Vagina (tissue), 2 donors: ENCODE results near the gene ADAM15.

Source experiments
- POLR2A ChIP-seq, 2 donors: fragments of 450-650 bp; IDR thresholded peaks; one replicate each; pipeline ENCODE4 v1.6.1; 2017; ENCODE audit warnings: antibody characterized with exemption in 2 of 2, mild to moderate bottlenecking in 2 of 2, moderate library complexity in 2 of 2
- POLR2AphosphoS5 ChIP-seq, 2 donors: sonication (generic); formaldehyde crosslinking; IDR thresholded peaks; one replicate each; pipeline ENCODE4 v1.9.0; 2017; ENCODE audit warnings: antibody characterized with exemption in 2 of 2, mild to moderate bottlenecking in 2 of 2, low read depth in 1 of 2; ENCODE audit not compliant: insufficient read depth in 1 of 2
- TF ChIP-seq, protein P1 (sequence below), 3 experiments: fragments of 450-650 bp in 2 of 3; fragments of 200-600 bp in 1 of 3; sonication (generic) in 1 of 3; IDR thresholded peaks; one replicate each; pipeline ENCODE4 v1.5.1; 2017 to 2019; ENCODE audit warnings: antibody characterized with exemption in 3 of 3, mild to moderate bottlenecking in 2 of 3, moderate library complexity in 2 of 3

DNA sequence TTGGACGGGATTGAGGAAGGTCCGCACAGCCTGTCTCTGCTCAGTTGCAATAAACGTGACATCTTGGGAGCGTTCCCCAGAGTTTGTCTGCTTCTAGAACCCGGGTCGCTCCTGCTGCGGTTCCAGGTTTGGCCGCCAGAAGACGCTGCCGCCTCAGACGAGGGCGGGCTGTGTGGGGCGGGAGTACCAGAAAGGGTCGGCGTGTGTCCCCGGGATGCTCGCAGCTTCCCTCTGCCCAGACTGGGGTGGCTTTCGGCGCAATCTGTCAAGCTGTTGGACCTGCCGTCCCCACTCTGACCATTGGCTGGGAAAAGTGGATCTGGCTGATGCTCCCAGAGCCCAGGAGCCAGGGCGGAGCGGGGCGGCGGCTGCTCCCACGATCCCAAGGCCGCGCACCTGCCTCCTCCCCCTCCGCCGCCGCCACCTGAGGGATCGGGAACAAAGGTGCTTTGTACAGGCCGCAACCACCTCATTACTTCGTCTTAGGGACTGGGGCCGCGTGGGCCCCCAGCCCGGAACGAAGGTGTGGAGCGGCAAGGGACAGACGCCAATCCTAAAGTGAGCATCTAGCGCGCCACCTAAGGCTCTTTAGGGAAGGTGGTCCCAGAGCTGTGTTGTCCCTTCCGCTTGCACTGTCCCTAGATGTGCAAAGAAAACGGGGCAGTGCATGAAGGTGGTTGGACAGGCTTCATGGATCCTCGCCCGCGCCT, 11.7 kb downstream of the ADAM15 start:
- TF ChIP-seq POLR2A (IDR thresholded peaks at IDR 0.05) (no peak), POLR2AphosphoS5 (IDR thresholded peaks at IDR 0.05; ENCODE audit: insufficient read depth in 1 of 2, low read depth in 1 of 2) (no peak)
- TF ChIP-seq, protein P1, sequence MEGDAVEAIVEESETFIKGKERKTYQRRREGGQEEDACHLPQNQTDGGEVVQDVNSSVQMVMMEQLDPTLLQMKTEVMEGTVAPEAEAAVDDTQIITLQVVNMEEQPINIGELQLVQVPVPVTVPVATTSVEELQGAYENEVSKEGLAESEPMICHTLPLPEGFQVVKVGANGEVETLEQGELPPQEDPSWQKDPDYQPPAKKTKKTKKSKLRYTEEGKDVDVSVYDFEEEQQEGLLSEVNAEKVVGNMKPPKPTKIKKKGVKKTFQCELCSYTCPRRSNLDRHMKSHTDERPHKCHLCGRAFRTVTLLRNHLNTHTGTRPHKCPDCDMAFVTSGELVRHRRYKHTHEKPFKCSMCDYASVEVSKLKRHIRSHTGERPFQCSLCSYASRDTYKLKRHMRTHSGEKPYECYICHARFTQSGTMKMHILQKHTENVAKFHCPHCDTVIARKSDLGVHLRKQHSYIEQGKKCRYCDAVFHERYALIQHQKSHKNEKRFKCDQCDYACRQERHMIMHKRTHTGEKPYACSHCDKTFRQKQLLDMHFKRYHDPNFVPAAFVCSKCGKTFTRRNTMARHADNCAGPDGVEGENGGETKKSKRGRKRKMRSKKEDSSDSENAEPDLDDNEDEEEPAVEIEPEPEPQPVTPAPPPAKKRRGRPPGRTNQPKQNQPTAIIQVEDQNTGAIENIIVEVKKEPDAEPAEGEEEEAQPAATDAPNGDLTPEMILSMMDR (IDR thresholded peaks at IDR 0.05): peak; percentile 52 to 73 (median 58)
